GM12878 (cell line): ENCODE data around the gene ALCAM. TPM values are rescaled to one million over a fixed set of nuclear protein-coding genes. Genes with fewer than 3 reads are reported as not detected.

Experiments
- BCL11A ChIP-seq: IDR thresholded peaks from 2 replicates; pipeline ENCODE4 v1.6.1; 2011; ENCODE audit warnings: low read depth, low read length
- CTCF ChIP-seq, 3 experiments: IDR thresholded peaks in 2 of 3; conservative IDR thresholded peaks in 1 of 3; 2 replicates each; pipeline ENCODE4 v1.5.1; 2011; ENCODE audit warnings: low read depth in 3 of 3, low read length in 3 of 3, mild to moderate bottlenecking in 3 of 3, control low read depth in 2 of 3, moderate library complexity in 2 of 3, inconsistent platforms in 1 of 3, mixed read lengths in 1 of 3; ENCODE audit not compliant: control insufficient read depth in 2 of 3, insufficient read depth in 1 of 3; ENCODE audit errors: extremely low read depth in 1 of 3
- CUX1 ChIP-seq: IDR thresholded peaks from 2 replicates; pipeline ENCODE4 v1.6.1; 2012; ENCODE audit warnings: improper control_type of control experiment, low read depth, low read length; ENCODE audit not compliant: insufficient replicate concordance
- EED ChIP-seq: sonication (generic); IDR thresholded peaks from 2 replicates; pipeline ENCODE4 v1.6.1; 2016; ENCODE audit warnings: antibody characterized with exemption, low read depth
- FOS ChIP-seq: IDR thresholded peaks from 3 replicates; pipeline ENCODE4 v1.6.1; 2011; ENCODE audit warnings: borderline replicate concordance; ENCODE audit not compliant: insufficient read length; ENCODE audit errors: extremely low read depth
- HDAC2 ChIP-seq: fragments of 200-600 bp; sonication (generic); IDR thresholded peaks from 2 replicates; pipeline ENCODE4 v1.6.1; 2017
- HDGF ChIP-seq: fragments of 450-650 bp; IDR thresholded peaks from 2 replicates; pipeline ENCODE4 v1.6.1; 2016; ENCODE audit warnings: antibody characterized with exemption
- KDM1A ChIP-seq: fragments of 200-600 bp; sonication (generic); IDR thresholded peaks from 2 replicates; pipeline ENCODE4 v1.6.1; 2016; ENCODE audit warnings: borderline replicate concordance
- PKNOX1 ChIP-seq: fragments of 450-650 bp; IDR thresholded peaks from 2 replicates; pipeline ENCODE4 v1.6.1; 2016; ENCODE audit warnings: mild to moderate bottlenecking
- RELB ChIP-seq: fragments of 450-650 bp; IDR thresholded peaks from 2 replicates; pipeline ENCODE4 v1.6.1; 2017; ENCODE audit warnings: low read depth, mild to moderate bottlenecking, moderate library complexity
- STAT1 ChIP-seq: fragments of 450-650 bp; conservative IDR thresholded peaks from 2 replicates; pipeline ENCODE4 v1.6.1; 2014; ENCODE audit warnings: antibody characterized with exemption, mild to moderate bottlenecking
- SUPT20H ChIP-seq: IDR thresholded peaks from 2 replicates; pipeline ENCODE4 v1.6.1; 2011; ENCODE audit warnings: low read depth, mild to moderate bottlenecking, low read length, moderate library complexity, borderline replicate concordance; ENCODE audit not compliant: control insufficient read depth
- ZBTB40 ChIP-seq: fragments of 450-650 bp; IDR thresholded peaks from 2 replicates; pipeline ENCODE4 v1.6.1; 2016; ENCODE audit warnings: mild to moderate bottlenecking, moderate library complexity, borderline replicate concordance
- ZNF622 ChIP-seq: fragments of 450-650 bp; IDR thresholded peaks from 2 replicates; pipeline ENCODE4 v1.6.1; 2017; ENCODE audit warnings: mild to moderate bottlenecking, inconsistent platforms
- polyA plus RNA-seq, 11 experiments: library from polyadenylated mRNA; depleted of rRNA in 4 of 11; unstranded in 6 of 11; stranded (reverse) in 5 of 11; fragments of >200 nt; fragmentation: Nextera tagmentation in 4 of 11; fragmentation: Illumina TruSeq in 1 of 11; extraction: Ambion mirVana in 4 of 11; extraction: Trizol in 1 of 11; gene quantifications; 1 replicate in 1 of 11; 2 replicates in 10 of 11; pipeline versions ENCODE4 v1.2.1 to v1.2.3, GENCODE V29; 2011 to 2016; ENCODE audit warnings: inconsistent platforms in 2 of 11, missing spikeins in 2 of 11, low read depth in 1 of 11
- total RNA-seq, 4 experiments: library from RNA; depleted of rRNA in 3 of 4; stranded (reverse); fragments of >200 nt in 3 of 4; fragmentation: Illumina TruSeq in 1 of 4; extraction: Trizol in 1 of 4; gene quantifications; 2 replicates each; pipeline versions ENCODE4 v1.2.1 to v1.2.3, GENCODE V29; 2013 to 2021

The ALCAM gene
- total and polyA plus RNA-seq, 10 of the 15 experiments (the other 5 are each of a cell fraction or from before 2014, with no cell fraction given), result 12.2 to 54.2 (median 32.6) TPM

- no peak for TF ChIP-seq CUX1
- TF ChIP-seq PKNOX1, result 0 out of 2 replicates have a peak, but pooled peaks have one; percentile 13
- TF ChIP-seq ZNF622, result no peak
- no peak for TF ChIP-seq ZBTB40
- 0 out of 6 replicates have a peak, but pooled peaks of 1 of the 3 experiments have one; percentile 6 for TF ChIP-seq CTCF (IDR thresholded peaks at IDR 0.05 in 2 of 3, conservative IDR thresholded peaks at IDR 0.05 in 1 of 3; ENCODE audit: control insufficient read depth in 2 of 3, extremely low read depth in 1 of 3, insufficient read depth in 1 of 3, low read depth in 3 of 3, low read length in 3 of 3)
- no peak for TF ChIP-seq FOS
- no peak for TF ChIP-seq HDGF
- TF ChIP-seq STAT1, result no peak
- peak; percentile 98 for TF ChIP-seq EED
- peak; percentile 84 for TF ChIP-seq RELB
- TF ChIP-seq SUPT20H, result no peak
- peak; percentile 83 for TF ChIP-seq BCL11A
- no peak for TF ChIP-seq KDM1A
- TF ChIP-seq HDAC2, result no peak
Observed at GRCh38 chr3:105367406-105368213, 901 bp downstream of the ALCAM start (continued).
